NB4 (cell line): ENCODE data around the gene TMEM135.

Source experiments
- CTCF ChIP-seq: IDR thresholded peaks from one replicate; pipeline ENCODE4 v1.5.1; 2012; ENCODE audit warnings: low read depth, low read length
- MAX ChIP-seq: IDR thresholded peaks from 2 replicates; pipeline ENCODE4 v1.6.1; 2011; ENCODE audit warnings: low read depth, low read length

GRCh38 chr11:87097582-87097981, 59.8 kb downstream of the TMEM135 start:
- TF ChIP-seq MAX (peak; percentile 61), CTCF (peak; percentile 87)
